ENCODE results near the gene ECT2L. TPM values are rescaled to one million over a fixed set of nuclear protein-coding genes. Genes with fewer than 3 reads are reported as not detected.

Gene ECT2L
- total and polyA plus RNA-seq, 2 of the 4 experiments (the other 2 are of a cell fraction): not detected

- Histone ChIP-seq H4K91ac (ENCODE audit: insufficient read depth, low read depth, low read length) (no peak overlapping the region), H3K79me1 (ENCODE audit: low read depth in 1 of 2, low read length in 2 of 2) (no peaks in the 10 kb centered on the region), H3K9me1 (ENCODE audit: insufficient read depth, low read length) (no peaks in the 10 kb centered on the region), H3K4ac (ENCODE audit: low read depth, low read length) (no peak overlapping the region), H3K9me3 (ENCODE audit: control insufficient read depth, insufficient read depth, low read length) (no peaks in the 10 kb centered on the region), H2BK15ac (ENCODE audit: low read depth, low read length) (no peak overlapping the region), H3K18ac (ENCODE audit: low read depth, low read length) (no peak overlapping the region), H3K56ac (ENCODE audit: extremely low read depth, insufficient read depth, low read length) (no peak overlapping the region), H3K27me3 (ENCODE audit: control insufficient read depth, insufficient read depth, low read length) (no peaks in the 10 kb centered on the region), H2AK5ac (ENCODE audit: low read depth, low read length) (no peak overlapping the region), H3K23ac (ENCODE audit: low read depth, low read length) (no peak overlapping the region), H4K5ac (ENCODE audit: low read depth, low read length) (no peak overlapping the region), H2BK120ac (ENCODE audit: low read depth, low read length) (no peak overlapping the region), H3K4me3 (ENCODE audit: insufficient read depth, low read depth, low read length) (no peak overlapping the region), H2AK9ac (replicated peaks; ENCODE audit: low read depth, low read length, poor library complexity) (no peak overlapping the region), H2AFZ (replicated peaks; ENCODE audit: low read length, poor library complexity) (no peak overlapping the region), H2BK20ac (ENCODE audit: low read depth, low read length) (no peak overlapping the region), H4K8ac (ENCODE audit: low read depth in 2 of 2, low read length in 2 of 2) (no peak overlapping the region), H2BK5ac (ENCODE audit: low read depth, low read length, poor library complexity, severe bottlenecking) (no peak overlapping the region), H3K9ac (ENCODE audit: low read depth, low read length) (no peak overlapping the region), H3K4me2 (ENCODE audit: low read depth, low read length) (no peak overlapping the region), H3K4me1 (ENCODE audit: control insufficient read depth, insufficient read depth, low read length) (no peaks in the 10 kb centered on the region), H3K27ac (ENCODE audit: insufficient read depth, low read length) (no peak overlapping the region), H3K36me3 (ENCODE audit: control insufficient read depth, insufficient read depth, low read length) (no peaks in the 10 kb centered on the region), H4K20me1 (ENCODE audit: insufficient read depth, low read length) (no peaks in the 10 kb centered on the region), H3K14ac (replicated peaks; ENCODE audit: low read depth, low read length) (no peak overlapping the region)
- in situ Hi-C loops (cut with MboI; ENCODE audit: low sequenced_read_pairs) (no loop called here), intact Hi-C loops (cut with micrococcal nuclease) (no loop called here), dilution Hi-C loops (cut with HindIII; ENCODE audit: low sequenced_read_pairs, unreplicated experiment) (no loop called here)
- no TSS peak for BruUV-seq (replicated peaks)
- no CpG with 5 or more reads among the region's 2 CpGs for WGBS, 2 experiments (ENCODE audit: extremely low coverage in 2 of 2, insufficient read length in 1 of 2)
- TF ChIP-seq RCOR1 (IDR thresholded peaks at IDR 0.05; ENCODE audit: insufficient replicate concordance, low read length) (no peak), SMC3 (IDR thresholded peaks at IDR 0.05; ENCODE audit: low read depth, low read length) (no peak), NFE2L2 (IDR thresholded peaks at IDR 0.05; ENCODE audit: low read depth, low read length) (no peak), USF2 (IDR thresholded peaks at IDR 0.05; ENCODE audit: low read depth, low read length) (no peak), ELK1 (IDR thresholded peaks at IDR 0.05; ENCODE audit: borderline replicate concordance, low read depth, low read length) (no peak), CTCF (conservative IDR thresholded peaks at IDR 0.05; ENCODE audit: low read depth, low read length) (no peak), MAZ (IDR thresholded peaks at IDR 0.05; ENCODE audit: borderline replicate concordance, low read depth, low read length) (no peak), MAFK (IDR thresholded peaks at IDR 0.05; ENCODE audit: low read depth, low read length) (no peak)
- DNase-seq: no peak
- ATAC-seq (ENCODE audit: low read depth): no peak
- CTCF ChIA-PET: no interaction called here
- POLR2A ChIA-PET (ENCODE audit: unreplicated experiment): no interaction called here
These were observed 36.3 kb downstream of the ECT2L start for GRCh38 chr6:138832182-138832581.
